IPS-11a (cell line): ENCODE data around the gene DSCAM.

Experiments
- H3K4me3 ChIP-seq: one replicate; pipeline ENCODE4 v1.5.1; 2013; ENCODE audit warnings: low read depth, low read length, control low read depth

DSCAM gene

DNA sequence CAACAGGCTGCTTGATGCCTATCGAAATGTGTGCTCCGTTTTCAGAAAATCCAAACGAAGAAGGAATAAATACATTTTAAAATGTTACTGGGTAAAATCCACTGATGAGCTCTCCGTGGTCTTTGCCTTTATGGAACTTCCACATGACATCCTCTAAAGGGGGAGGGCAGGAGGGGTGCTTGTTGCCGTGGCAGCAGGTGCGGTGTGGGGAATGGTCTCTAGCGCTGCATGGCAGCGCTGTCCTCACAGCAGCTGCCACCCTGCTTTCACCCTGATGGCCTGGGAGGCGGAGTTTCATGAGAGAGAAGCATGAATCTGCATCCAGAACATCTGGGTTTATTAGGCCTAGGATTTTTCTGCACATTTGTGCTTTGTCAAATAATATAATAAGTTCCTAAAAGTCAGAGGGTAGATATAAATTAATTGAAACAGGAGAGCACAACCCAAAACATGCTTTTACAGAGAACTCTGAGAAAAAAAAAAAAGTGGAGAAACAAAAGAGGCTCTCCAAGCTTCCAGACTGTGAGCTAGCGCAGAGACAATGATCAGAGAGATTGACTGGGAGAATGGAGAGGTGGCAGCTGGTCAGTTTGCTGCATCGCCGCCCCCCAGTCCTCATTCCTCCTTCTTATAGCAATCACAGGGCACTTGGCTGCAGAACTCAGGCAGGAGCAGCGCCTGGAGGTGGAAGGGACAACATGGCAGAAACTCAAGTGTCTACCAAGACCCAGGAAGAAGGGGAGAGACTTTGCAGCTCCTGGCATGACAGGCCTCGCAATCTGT lies 228.6 kb downstream of the DSCAM start:
- H3K4me3 ChIP-seq, result no peak overlapping the region

- H3K4me3 ChIP-seq, result no peak overlapping the region
Observed at GRCh38 chr21:40616377-40616704, 230.6 kb downstream of the DSCAM start.

GRCh38 chr21:40615505-40616376 lies 231.2 kb downstream of the DSCAM start:
- H3K4me3 ChIP-seq, result no peak overlapping the region

DNA sequence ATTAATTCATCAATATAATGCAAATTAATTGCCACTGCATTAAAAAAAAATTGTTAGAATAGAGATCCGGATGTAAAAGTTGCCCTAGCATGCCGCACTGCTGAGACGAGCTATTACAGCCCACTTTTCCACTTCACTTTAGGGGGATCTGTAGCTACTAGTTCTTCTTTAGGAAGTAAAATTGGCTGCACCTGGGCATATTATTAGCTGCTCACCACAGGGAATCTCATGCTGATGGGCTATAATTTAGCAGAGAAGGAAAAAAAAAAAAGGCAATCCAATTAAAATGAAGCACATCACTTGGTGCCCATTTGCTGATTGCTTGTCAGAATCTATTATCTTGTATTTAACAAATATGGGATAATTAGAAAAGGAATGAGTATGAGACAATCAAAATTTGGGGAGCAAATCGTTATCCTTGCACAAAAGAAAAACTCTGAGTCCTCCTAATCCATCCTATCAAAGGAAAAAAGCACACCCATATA lies 233.4 kb downstream of the DSCAM start:
- H3K4me3 ChIP-seq, result no peak overlapping the region

DNA sequence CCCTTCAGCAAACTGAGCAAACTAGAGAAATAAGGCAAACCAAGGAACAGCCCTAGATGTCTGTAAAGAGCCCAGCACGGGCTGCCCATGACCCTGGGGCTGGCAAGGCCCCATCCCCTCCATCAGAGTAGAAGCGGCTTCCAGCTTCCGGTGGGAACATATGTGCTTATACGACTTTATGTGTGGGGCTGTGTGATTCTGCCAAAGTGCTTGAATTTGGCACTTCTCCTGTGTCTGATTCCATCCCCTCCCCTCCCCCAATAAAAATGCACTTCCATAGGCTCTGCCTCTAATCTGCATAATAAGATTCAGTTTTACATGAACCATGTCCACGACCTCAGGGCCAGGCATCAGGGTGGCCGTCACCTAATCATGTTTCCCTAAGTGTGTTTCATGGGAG lies 236.6 kb downstream of the DSCAM start:
- no peak overlapping the region for H3K4me3 ChIP-seq

DNA sequence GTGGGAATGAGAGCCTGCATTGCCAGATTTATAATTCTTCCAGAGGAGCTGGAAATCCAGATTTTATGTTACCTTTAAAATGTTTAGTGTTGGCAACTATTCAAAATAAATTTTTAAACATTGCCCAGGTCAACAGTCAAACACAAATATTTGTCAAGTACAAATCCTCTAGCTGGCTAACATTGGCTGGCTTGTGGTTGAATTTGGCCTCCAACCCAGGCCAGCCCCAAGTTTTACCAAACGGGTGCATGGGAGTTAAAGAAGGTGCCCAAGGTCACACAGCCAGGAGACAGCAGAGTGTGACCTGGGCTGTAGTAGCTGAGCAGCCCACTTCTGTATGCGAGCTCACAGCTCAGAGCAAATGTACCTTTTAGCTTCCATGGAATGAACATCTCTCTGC lies 240.6 kb downstream of the DSCAM start:
- no peak overlapping the region for H3K4me3 ChIP-seq

DNA sequence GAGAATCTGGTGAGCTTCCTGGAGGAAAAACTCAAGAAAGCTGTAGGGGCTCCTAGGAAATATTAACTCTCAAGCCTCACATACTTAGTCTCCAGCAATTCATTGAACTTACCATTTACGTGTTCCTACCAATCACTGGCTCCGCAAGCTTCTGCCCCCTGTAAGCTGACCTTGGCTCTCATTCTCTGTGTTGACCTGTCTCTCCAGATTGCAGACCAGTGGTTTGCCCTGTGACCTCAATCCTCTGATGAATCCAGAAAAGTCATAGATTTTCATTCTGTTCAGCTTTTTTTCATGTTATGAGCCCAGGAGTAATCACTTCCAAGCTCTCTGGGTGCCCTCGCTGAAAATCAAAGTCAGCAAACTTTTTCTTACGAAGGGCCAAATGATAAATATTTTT lies 241.9 kb downstream of the DSCAM start:
- H3K4me3 ChIP-seq, result no peak overlapping the region

DNA sequence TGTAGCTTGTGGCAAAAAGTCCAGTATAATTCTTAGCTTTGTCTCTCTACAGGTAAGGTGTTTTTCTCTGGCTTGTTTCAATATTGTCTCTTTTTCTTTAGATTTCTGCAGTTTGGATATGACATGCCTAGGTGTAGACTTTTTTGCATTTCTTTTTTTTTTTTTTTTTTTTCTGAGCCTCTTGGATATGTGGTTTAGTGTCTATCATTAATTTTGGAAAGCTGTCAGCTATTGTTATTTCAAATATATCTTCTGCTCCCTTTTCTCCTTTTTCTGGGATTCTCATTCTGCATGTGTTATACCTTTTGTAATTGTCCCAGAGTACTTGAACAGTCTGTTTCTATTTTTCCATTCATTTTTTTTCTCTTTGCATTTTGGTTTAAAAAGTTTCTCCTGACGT lies 243.2 kb downstream of the DSCAM start:
- H3K4me3 ChIP-seq, result no peak overlapping the region

DNA sequence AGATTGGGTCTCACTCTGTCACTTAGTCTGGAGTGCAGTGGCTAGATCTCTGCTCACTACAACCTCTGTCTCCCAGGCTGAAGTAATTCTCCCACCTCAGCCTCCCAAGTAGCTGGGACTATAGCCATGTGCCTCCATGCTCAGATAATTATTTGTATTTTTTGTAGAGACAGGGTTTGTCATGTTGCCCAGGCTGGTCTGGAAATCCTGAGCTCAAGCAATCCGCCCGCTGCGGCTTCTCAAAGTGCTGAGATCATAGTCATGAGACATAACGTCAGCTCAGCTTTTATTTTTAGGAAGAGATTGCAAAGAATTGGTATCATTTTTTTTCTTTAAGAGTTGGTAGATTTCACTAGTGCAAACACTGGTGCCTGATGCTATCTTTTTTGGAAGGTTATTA lies 244.9 kb downstream of the DSCAM start:
- H3K4me3 ChIP-seq, result no peak overlapping the region

DNA sequence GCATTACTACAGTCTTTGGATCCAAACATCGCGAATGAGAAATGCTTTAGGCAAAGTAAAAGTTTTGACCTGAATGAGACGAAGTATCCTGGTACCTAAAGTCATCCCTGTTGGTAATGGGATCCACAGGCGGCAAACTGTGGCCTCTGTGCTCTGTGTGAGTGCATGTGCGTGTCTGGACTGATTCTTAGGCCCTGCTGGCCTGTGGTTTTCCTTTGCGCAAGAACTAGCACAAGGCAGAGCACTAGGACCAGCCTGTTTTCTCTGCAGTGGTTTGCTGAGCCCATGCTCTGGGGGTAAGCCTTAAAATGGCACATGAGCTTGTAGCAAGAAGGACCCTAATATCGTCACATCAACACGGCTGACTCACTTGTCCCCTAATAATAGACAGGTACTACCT lies 251.2 kb downstream of the DSCAM start:
- H3K4me3 ChIP-seq, result no peak overlapping the region

DNA sequence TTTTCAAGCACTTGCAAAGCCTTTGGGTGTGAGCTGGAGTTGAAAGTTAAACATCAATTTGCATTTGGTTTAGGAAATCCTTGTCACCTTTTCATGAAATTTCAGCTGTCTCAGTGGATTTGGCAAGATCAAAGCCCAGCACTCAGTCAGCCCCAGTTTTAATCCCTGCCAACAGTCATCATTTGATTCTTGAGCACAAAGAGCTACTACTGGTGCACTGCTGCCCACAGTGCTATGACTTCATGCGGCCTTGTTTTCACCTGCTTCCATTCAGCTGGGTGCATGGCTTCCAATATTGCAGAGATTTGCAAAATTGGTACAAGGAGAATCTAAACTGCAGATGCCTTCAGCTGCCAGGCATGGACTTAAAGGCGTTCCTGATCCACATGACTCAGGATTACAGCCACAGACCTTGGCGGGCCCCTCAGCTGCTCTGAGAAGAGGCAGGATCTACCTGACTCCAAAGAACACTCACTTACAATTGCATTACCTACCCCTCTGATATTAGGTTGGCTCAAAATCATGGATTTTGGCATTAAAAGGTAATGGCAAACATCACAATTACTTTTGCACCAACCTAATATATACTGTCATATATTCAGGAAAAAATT lies 259.1 kb downstream of the DSCAM start:
- no peak overlapping the region for H3K4me3 ChIP-seq

GRCh38 chr21:40586575-40586974 lies 260.4 kb downstream of the DSCAM start:
- H3K4me3 ChIP-seq, result no peak overlapping the region

DNA sequence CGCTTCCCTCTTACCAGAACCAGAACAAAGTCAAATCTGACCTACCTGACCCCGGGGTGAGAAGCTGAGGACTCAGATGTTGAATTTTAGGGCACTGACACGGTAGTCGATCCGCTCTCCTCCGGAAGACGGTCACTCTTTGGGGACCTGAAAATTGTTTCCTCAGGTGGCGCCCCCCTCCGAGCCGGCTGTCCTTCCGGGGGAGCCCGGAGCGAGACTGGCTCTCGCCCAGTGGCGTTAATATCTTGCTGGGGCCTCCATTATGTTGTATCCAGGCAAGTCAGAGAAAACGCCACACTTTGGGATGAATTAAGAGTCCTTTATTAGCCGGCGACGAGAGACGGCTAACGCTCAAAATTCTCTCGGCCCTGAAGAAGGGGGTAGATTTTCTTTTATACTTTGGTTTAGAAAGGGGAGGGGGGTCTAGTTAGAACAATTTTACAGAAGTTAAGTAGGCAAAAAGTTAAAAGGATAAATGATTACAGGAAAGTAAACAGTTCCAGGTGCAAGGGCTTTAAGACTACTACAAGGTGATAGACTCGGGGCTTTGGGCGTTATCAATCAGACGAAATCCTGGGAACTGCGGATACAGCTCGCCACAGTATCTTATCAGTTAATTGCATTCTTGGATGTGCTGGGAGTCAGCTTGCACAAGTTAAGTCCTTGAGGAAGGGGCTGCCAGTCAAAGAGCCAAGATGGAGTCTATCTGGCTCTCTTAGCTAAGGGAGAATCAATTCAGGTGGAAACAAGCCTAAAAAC lies 269.5 kb downstream of the DSCAM start:
- H3K4me3 ChIP-seq, result no peak overlapping the region

GRCh38 chr21:40575976-40576375 lies 271.0 kb downstream of the DSCAM start:
- no peak overlapping the region for H3K4me3 ChIP-seq

DNA sequence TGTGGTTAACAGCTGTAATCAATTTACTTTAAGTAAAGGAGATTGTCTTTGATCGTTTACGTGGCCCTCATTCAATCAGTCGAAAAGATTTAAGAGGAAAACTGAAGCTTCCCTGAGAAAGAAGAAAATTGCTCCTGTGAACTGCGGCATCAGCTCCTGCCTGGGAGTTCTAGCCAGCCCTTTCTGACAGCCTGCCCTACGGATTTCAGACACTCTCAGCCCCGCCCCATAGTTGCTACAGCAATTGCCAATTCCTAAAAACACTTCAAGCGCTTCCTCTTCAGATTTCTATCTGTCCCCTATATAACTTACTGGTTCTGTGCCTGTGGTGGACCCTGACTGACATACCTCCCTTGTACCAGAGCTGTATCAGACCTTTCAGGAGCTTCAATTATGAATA lies 277.6 kb downstream of the DSCAM start:
- no peak overlapping the region for H3K4me3 ChIP-seq

DNA sequence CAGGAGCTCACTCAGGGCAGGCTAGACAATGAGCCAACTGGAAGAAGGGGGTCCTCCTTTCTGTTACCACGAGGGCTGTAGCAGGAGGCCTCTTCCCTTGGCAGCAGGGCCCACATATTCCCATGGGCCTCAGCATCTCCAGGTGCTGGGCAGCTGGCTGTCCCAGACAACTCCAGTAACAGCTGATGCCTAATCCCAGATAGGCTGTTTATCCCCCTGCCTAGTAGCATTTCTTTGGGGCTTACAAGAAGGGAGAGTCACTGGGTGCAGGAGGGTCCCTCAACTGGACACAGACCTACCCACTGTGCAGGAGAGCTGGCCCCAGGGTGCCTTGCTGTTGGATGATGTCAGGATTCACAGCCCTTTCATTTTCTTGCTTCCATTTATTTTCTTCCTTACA lies 278.2 kb downstream of the DSCAM start:
- no peak overlapping the region for H3K4me3 ChIP-seq

GRCh38 chr21:40567501-40567900 lies 279.5 kb downstream of the DSCAM start:
- H3K4me3 ChIP-seq, result no peak overlapping the region

DNA sequence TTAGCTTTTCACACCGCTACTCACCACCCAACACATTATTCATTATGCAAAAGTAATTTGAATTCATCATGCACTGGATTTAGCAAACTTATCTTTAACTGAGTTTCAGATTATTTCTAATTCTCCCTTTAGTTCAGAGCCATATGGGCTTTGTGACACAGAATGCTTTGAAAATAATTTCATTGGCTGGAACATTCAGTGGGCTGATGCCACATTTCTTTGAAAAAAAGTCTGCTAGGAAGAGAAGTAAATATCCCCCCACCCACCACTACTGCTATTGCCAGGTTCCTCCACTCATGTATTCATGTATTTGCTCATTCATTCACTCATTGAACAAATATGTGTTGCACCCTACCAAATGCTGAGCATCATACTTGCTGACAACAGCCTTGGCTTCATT lies 280.5 kb downstream of the DSCAM start:
- H3K4me3 ChIP-seq, result no peak overlapping the region

- H3K4me3 ChIP-seq, result no peak overlapping the region
Observed at GRCh38 chr21:40564318-40564717, 282.6 kb downstream of the DSCAM start.

DNA sequence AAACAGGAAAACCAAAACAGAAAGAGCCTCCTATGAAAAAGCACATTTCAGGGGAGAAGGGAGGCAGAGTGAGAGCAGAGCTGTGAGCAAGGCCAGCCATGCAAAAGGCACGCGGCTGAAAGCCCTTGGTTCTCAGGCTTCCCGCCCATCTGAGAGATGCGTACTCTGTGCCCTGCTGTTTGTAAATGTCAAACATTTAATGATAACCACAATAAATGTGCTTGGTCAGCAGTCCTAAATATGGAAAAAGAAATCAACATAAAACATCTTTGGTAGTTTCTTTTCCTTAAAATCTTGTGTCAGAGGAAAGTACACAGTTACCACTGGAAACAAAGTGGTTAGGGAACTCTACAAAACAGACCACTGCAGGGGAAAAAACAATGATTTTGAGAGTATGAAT lies 283.1 kb downstream of the DSCAM start:
- no peak overlapping the region for H3K4me3 ChIP-seq
